Progenitor cell of endocrine pancreas (in vitro differentiated cells): ENCODE results near the gene FAM181A. TPM values are rescaled to one million over a fixed set of nuclear protein-coding genes. Genes with fewer than 3 reads are reported as not detected.

Source experiments
- DNase-seq: peaks from one replicate; pipeline ENCODE4 v3.0.0; 2021; ENCODE audit warnings: low spot score; ENCODE audit not compliant: unreplicated experiment
- H3K27ac Mint-ChIP-seq: 2 replicates; pipeline ENCODE4 v1.8.0; 2021; ENCODE audit warnings: mild to moderate bottlenecking, moderate library complexity, mixed read lengths
- H3K27me3 Mint-ChIP-seq: 2 replicates; pipeline ENCODE4 v1.8.0; 2021; ENCODE audit warnings: mixed read lengths
- H3K36me3 Mint-ChIP-seq: 2 replicates; pipeline ENCODE4 v1.8.0; 2022; ENCODE audit warnings: mixed read lengths; ENCODE audit not compliant: insufficient read depth
- H3K4me1 Mint-ChIP-seq: 2 replicates; pipeline ENCODE4 v1.8.0; 2021; ENCODE audit warnings: low read depth, mixed read lengths
- H3K4me3 Mint-ChIP-seq: 2 replicates; pipeline ENCODE4 v1.8.0; 2021; ENCODE audit warnings: low read depth, mild to moderate bottlenecking, moderate library complexity, mixed read lengths
- H3K9me3 Mint-ChIP-seq: 2 replicates; pipeline ENCODE4 v1.8.0; 2021; ENCODE audit warnings: low read depth, mixed read lengths
- total RNA-seq: library from RNA; stranded (reverse); gene quantifications from 2 replicates; pipeline ENCODE4 v1.2.1, GENCODE V29; 2021
- TF ChIP-seq, protein P1 (sequence below): fragments of 200-600 bp; sonication (generic); IDR thresholded peaks from one replicate; pipeline ENCODE4 v1.5.0; 2021; ENCODE audit warnings: antibody characterized with exemption, mild to moderate bottlenecking; ENCODE audit not compliant: unreplicated experiment

Gene FAM181A
- total RNA-seq, 1 donor from 2014 or later, result not detected

DNA sequence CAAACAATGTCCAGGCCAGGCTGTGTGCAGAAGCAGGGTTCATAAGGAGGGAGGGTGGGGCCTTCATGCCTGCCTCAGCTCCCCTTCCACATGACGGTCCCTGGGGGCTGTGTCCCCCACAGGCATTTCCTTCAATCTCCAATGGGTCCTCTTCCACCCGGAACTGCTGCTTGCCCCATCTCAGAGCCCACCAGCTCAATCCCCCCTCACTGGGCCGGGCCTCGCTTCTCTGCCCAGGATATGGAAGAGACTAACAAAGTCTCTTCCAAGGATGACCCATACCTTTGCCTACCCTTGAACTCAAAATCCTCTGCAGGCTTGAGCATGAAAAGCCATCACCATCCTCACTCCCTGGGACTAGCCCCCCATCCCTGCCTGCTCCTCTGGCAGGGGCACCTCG, 28.4 kb upstream of the FAM181A start:
- Mint-ChIP-seq H3K27me3 (peaks cover 11% of the 10 kb centered on the region), H3K36me3 (no peaks in the 10 kb centered on the region), H3K4me3 (no peak overlapping the region), H3K27ac (no peak overlapping the region), H3K9me3 (no peaks in the 10 kb centered on the region), H3K4me1 (peaks cover 18% of the 10 kb centered on the region)
- TF ChIP-seq, protein P1, sequence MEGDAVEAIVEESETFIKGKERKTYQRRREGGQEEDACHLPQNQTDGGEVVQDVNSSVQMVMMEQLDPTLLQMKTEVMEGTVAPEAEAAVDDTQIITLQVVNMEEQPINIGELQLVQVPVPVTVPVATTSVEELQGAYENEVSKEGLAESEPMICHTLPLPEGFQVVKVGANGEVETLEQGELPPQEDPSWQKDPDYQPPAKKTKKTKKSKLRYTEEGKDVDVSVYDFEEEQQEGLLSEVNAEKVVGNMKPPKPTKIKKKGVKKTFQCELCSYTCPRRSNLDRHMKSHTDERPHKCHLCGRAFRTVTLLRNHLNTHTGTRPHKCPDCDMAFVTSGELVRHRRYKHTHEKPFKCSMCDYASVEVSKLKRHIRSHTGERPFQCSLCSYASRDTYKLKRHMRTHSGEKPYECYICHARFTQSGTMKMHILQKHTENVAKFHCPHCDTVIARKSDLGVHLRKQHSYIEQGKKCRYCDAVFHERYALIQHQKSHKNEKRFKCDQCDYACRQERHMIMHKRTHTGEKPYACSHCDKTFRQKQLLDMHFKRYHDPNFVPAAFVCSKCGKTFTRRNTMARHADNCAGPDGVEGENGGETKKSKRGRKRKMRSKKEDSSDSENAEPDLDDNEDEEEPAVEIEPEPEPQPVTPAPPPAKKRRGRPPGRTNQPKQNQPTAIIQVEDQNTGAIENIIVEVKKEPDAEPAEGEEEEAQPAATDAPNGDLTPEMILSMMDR, result no peak
- no peak for DNase-seq

DNA sequence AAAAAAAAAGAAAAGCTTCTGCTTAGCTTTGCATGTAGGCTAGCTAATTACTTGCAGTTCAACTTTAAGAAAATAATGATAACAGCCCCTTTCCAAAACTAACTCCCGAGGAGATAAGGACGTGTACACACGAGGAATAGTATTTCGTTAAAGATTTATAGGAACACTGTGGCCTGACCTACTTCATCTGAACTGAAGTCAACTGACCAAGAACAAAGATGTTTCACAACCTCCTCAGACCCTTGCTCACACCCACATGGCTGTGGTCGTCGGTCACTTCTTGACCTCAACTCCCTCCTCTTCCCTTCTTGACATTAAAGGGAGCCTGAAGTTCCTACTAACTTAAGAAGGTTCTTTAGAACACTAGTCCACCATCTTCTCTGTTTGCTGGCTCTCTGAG, 25.3 kb upstream of the FAM181A start:
- Mint-ChIP-seq H3K9me3 (no peaks in the 10 kb centered on the region), H3K36me3 (no peaks in the 10 kb centered on the region), H3K4me1 (peaks cover 18% of the 10 kb centered on the region), H3K4me3 (no peak overlapping the region), H3K27me3 (peaks cover 16% of the 10 kb centered on the region), H3K27ac (peak overlapping the region; percentile 76)
- TF ChIP-seq, protein P1, result no peak
- DNase-seq, result no peak

DNA sequence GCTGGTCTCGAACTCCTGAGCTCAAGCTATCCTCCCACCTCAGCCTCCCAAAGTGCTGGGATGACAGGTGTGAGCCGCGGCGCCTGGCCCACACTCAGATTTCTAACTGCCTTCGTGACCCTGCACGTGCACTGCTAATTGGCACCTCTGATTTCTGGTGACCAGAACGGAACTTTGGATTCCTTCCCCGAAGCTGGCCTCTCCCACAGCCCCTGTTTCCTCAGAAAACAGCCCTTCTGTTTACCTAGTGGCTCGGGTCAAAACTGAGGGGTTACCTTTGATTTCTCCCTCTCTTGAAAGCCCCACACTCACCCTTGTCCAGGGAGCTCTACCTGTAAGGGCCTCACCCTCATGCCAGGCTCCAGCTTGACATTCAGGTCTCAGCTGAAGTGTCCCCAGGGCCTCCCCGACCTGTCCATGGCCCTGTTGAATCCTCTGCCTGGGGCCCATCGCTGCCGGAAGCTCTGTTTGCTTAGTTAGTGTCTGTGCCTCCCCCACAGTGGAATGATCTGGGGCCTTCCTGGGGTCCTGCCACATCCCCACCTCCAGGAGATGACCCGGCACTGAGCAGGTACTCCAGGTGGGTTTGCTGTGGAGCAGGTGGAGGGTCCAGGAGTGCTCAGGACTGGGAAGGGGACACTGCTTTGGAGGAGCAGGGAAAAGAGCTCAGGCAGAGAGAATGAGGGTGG, 24.4 kb upstream of the FAM181A start:
- no peaks in the 10 kb centered on the region for H3K9me3 Mint-ChIP-seq

DNA sequence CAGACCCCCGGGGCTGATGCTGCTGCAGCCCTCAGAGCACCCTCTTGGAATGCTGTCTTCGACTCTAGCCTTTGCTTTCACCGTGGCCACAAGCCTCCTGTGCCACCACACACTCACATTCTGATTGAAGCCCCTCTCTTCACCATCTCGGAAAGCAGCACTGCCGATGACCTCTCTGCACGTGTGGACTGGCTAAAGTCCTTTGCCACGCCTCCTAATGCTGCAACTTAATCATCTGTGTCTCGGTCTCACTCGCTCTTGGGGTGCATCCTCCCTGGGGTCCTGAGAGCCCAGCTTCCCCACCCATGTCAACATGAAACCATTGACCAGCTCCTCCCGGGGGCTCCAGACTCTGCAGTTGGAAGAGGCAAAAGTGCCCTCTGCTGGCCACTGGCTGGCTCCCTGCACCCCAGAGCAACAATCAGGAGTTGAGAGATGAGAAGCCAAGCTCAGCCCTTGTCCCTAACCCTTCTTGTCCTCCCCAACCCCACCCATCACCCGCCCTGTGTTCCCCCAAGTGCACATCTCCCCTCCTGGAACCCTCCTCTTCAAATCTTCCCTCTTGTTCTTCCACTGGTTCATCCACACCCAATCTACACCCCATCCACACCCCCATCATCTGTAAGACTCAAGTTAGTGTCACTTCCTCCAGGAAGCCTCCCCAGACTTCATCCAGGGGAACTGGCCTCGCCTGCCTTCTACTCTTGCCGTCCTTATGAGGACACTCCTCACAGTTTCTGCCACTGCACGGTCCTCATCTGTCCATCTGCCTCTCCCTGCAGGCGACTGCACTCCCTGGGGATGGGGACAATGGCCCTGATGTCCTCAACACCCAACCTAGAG, 23.6 kb upstream of the FAM181A start:
- Mint-ChIP-seq H3K27me3 (peaks cover 12% of the 10 kb centered on the region), H3K36me3 (no peaks in the 10 kb centered on the region), H3K27ac (no peak overlapping the region), H3K9me3 (no peaks in the 10 kb centered on the region), H3K4me1 (peaks cover 18% of the 10 kb centered on the region), H3K4me3 (no peak overlapping the region)
- TF ChIP-seq, protein P1, result peak; percentile 64
- DNase-seq, result no peak

More for the DNA sequence above, 24.4 kb upstream of the FAM181A start:
- peaks cover 12% of the 10 kb centered on the region for H3K27me3 Mint-ChIP-seq
- H3K4me3 Mint-ChIP-seq, result no peak overlapping the region
- H3K27ac Mint-ChIP-seq, result peak overlapping the region; percentile 77
- TF ChIP-seq, protein P1, result no peak
- DNase-seq, result no peak
- H3K4me1 Mint-ChIP-seq, result peaks cover 18% of the 10 kb centered on the region
- H3K36me3 Mint-ChIP-seq, result no peaks in the 10 kb centered on the region

DNA sequence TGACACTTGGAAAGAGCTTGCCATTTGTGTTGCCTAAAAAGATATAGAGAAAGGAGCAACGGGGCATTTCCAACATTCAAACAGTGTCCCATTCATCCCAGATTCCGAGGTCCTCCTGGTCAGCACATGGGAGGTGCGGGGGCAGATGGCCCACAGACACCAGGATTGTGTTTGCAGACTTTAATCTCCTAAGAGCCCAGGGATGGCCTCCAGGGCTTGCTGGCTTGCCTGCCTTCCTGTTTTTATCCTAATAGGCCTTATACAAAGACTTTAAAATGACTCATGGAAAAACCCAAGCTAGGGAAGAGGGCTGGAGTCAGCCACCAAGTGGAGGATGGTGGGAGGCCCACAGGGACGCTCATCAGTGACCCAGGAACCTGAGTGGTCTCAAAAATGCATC, 21.5 kb upstream of the FAM181A start:
- Mint-ChIP-seq H3K4me1 (peaks cover 18% of the 10 kb centered on the region), H3K4me3 (no peak overlapping the region)

More for the DNA sequence above, 21.5 kb upstream of the FAM181A start:
- Mint-ChIP-seq H3K36me3 (no peaks in the 10 kb centered on the region), H3K27me3 (peaks cover 9% of the 10 kb centered on the region), H3K27ac (no peak overlapping the region), H3K9me3 (no peaks in the 10 kb centered on the region)
- no peak for DNase-seq
- TF ChIP-seq, protein P1, result no peak
